Neutrophil (primary cell): Measurements from ENCODE around the gene HJV.

Experiments
- H3K27ac ChIP-seq: fragments of 200-600 bp; sonication (generic); 2 replicates; pipeline ENCODE4 v1.5.1; 2016; ENCODE audit warnings: mild to moderate bottlenecking, moderate library complexity
- H3K27me3 ChIP-seq: fragments of 200-600 bp; sonication (generic); 2 replicates; pipeline ENCODE4 v1.6.0; 2016; ENCODE audit warnings: mild to moderate bottlenecking
- H3K36me3 ChIP-seq: fragments of 200-600 bp; sonication (generic); 2 replicates; pipeline ENCODE4 v1.5.1; 2017
- H3K4me1 ChIP-seq, 2 experiments: fragments of 200-600 bp in 1 of 2; sonication (generic) in 1 of 2; 1 replicate in 1 of 2; 2 replicates in 1 of 2; pipeline versions ENCODE4 v1.5.1 to v1.6.1; 2013 to 2016; ENCODE audit warnings: low read depth in 1 of 2, low read length in 1 of 2, mild to moderate bottlenecking in 1 of 2, moderate library complexity in 1 of 2; ENCODE audit not compliant: control insufficient read depth in 1 of 2, insufficient read depth in 1 of 2
- H3K4me3 ChIP-seq, 2 experiments: fragments of 200-600 bp in 1 of 2; sonication (generic) in 1 of 2; 1 replicate in 1 of 2; 2 replicates in 1 of 2; pipeline ENCODE4 v1.5.1; 2013 to 2016; ENCODE audit warnings: low read depth in 1 of 2, low read length in 1 of 2, mild to moderate bottlenecking in 1 of 2, moderate library complexity in 1 of 2
- H3K9me3 ChIP-seq: fragments of 200-600 bp; sonication (generic); 2 replicates; pipeline ENCODE4 v1.5.1; 2016
- CTCF ChIP-seq: fragments of 200-600 bp; sonication (generic); IDR thresholded peaks from 2 replicates; pipeline ENCODE4 v1.5.1; 2016; ENCODE audit warnings: antibody characterized with exemption

The HJV gene

GRCh38 chr1:145994391-145995120, 27.0 kb downstream of the HJV start:
- Histone ChIP-seq H3K27ac (peak overlapping the region; percentile 94), H3K27me3 (no peaks in the 10 kb centered on the region), H3K4me3 (peak overlapping the region; percentile 95 to 100), H3K9me3 (no peaks in the 10 kb centered on the region), H3K36me3 (peaks cover 47% of the 10 kb centered on the region), H3K4me1 (peaks cover 39 to 61% of the 10 kb centered on the region in 2 experiments)
- TF ChIP-seq CTCF, result no peak

- Histone ChIP-seq H3K36me3 (peaks cover 47% of the 10 kb centered on the region), H3K4me1 (peaks cover 41 to 59% of the 10 kb centered on the region in 2 experiments), H3K9me3 (no peaks in the 10 kb centered on the region), H3K27ac (peak overlapping the region; percentile 94), H3K4me3 (peak overlapping the region; percentile 95 to 100), H3K27me3 (no peaks in the 10 kb centered on the region)
- no peak for TF ChIP-seq CTCF
Observed at GRCh38 chr1:145993618-145994390, 27.7 kb downstream of the HJV start.

GRCh38 chr1:145992958-145993617, 28.4 kb downstream of the HJV start:
- no peaks in the 10 kb centered on the region for H3K27me3 ChIP-seq
- H3K36me3 ChIP-seq, result peaks cover 47% of the 10 kb centered on the region
- H3K9me3 ChIP-seq, result no peaks in the 10 kb centered on the region
- H3K4me3 ChIP-seq, result peak overlapping the region; percentile 95 to 100
- peak overlapping the region; percentile 94 for H3K27ac ChIP-seq
- peaks cover 41 to 58% of the 10 kb centered on the region in 2 experiments for H3K4me1 ChIP-seq
- TF ChIP-seq CTCF, result no peak

- Histone ChIP-seq H3K27me3 (no peaks in the 10 kb centered on the region), H3K36me3 (peaks cover 47% of the 10 kb centered on the region), H3K4me3 (peak overlapping the region; percentile 95 to 100), H3K27ac (peak overlapping the region; percentile 94), H3K9me3 (no peaks in the 10 kb centered on the region), H3K4me1 (peaks cover 41 to 58% of the 10 kb centered on the region in 2 experiments)
- no peak for TF ChIP-seq CTCF
Observed at GRCh38 chr1:145992502-145992936, 29.0 kb downstream of the HJV start.

DNA sequence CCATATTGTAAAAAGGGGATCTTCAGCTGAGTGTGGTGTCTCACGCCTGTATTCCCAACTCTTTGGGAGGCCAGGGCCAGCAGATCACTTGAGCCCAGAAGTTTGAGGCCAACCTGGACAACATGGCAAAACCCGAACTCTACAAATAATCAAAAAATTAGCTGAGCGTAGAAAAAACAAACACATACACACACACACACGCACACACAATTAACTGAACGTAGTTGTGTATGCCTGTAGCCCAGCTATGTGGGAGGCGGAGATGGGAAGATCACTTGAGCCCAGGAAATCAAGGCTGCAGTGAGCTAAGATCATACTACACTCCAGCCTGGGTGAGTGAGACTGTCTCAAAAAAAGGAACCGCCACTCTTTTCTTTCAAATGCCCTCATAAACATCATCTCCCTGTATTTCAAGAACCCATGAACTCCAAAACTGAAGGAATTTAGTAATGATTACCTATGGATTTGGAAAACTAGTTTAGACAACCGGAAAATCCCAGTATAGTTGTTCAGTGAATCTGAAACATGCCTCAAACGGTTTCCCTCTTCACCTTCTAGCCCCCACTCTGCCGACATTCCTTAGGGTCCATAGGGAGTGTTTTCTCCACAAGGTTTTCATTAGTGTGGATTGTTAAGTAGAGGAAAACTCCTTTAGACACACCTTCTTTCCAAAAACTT, 29.7 kb downstream of the HJV start:
- H3K4me1 ChIP-seq, result peaks cover 41 to 56% of the 10 kb centered on the region in 2 experiments
- peaks cover 47% of the 10 kb centered on the region for H3K36me3 ChIP-seq
- no peaks in the 10 kb centered on the region for H3K27me3 ChIP-seq
- H3K9me3 ChIP-seq, result no peaks in the 10 kb centered on the region
- TF ChIP-seq CTCF, result no peak
- H3K27ac ChIP-seq, result peak overlapping the region; percentile 94
- H3K4me3 ChIP-seq, result peak overlapping the region; percentile 95 to 100
